Tibial nerve (tissue), 4 donors: ENCODE measurements around the gene KCNJ11.

Source experiments
- EP300 ChIP-seq, 2 donors: sonication (generic); formaldehyde crosslinking; IDR thresholded peaks; one replicate each; pipeline ENCODE4 v1.6.1; 2017; ENCODE audit warnings: antibody characterized with exemption in 2 of 2, mild to moderate bottlenecking in 1 of 2
- POLR2A ChIP-seq, 2 donors: fragments of 450-650 bp; IDR thresholded peaks; one replicate each; pipeline ENCODE4 v1.6.1; 2017; ENCODE audit warnings: antibody characterized with exemption in 2 of 2, mild to moderate bottlenecking in 2 of 2, moderate library complexity in 2 of 2
- TF ChIP-seq, protein P1 (sequence below), 5 experiments: fragments of 200-600 bp in 3 of 5; fragments of 450-650 bp in 2 of 5; sonication (generic) in 3 of 5; IDR thresholded peaks; one replicate each; pipeline ENCODE4 v1.5.1; 2016 to 2019; ENCODE audit warnings: antibody characterized with exemption in 5 of 5, mild to moderate bottlenecking in 3 of 5, moderate library complexity in 2 of 5

GRCh38 chr11:17368551-17368950, 19.9 kb downstream of the KCNJ11 start:
- TF ChIP-seq, protein P1, sequence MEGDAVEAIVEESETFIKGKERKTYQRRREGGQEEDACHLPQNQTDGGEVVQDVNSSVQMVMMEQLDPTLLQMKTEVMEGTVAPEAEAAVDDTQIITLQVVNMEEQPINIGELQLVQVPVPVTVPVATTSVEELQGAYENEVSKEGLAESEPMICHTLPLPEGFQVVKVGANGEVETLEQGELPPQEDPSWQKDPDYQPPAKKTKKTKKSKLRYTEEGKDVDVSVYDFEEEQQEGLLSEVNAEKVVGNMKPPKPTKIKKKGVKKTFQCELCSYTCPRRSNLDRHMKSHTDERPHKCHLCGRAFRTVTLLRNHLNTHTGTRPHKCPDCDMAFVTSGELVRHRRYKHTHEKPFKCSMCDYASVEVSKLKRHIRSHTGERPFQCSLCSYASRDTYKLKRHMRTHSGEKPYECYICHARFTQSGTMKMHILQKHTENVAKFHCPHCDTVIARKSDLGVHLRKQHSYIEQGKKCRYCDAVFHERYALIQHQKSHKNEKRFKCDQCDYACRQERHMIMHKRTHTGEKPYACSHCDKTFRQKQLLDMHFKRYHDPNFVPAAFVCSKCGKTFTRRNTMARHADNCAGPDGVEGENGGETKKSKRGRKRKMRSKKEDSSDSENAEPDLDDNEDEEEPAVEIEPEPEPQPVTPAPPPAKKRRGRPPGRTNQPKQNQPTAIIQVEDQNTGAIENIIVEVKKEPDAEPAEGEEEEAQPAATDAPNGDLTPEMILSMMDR (IDR thresholded peaks at IDR 0.05), result no peak
- TF ChIP-seq POLR2A (IDR thresholded peaks at IDR 0.05), result no peak
- TF ChIP-seq EP300 (IDR thresholded peaks at IDR 0.05), result no peak
